A204.1 (cell line): Measurements from ENCODE around the gene APOM.

Experiments
- FAIRE-seq: peaks from 2 replicates; lab custom pipeline; 2012; peaks lifted over from hg19 to GRCh38; lab: Jason Lieb, UNC

The APOM gene

DNA sequence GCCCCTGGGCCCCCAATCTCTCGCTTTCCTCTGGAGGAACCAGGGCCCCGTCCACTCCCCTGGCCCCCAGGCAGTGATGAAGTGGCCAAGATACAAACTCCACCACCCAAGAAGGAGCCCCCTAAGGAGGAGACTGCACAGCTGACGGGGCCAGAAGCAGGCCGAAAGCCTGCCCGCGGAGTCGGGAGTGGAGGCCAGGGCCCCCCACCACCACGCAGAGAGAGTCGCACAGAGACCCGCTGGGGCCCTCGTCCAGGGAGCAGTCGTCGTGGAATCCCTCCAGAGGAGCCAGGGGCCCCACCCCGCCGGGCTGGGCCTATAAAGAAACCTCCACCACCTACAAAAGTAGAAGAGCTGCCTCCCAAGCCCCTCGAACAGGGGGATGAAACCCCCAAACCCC is 24.5 kb upstream of the APOM start:
- no peak for FAIRE-seq

- FAIRE-seq: no peak
Observed at GRCh38 chr6:31631681-31632278, 23.9 kb upstream of the APOM start.

GRCh38 chr6:31632279-31632946 is 23.3 kb upstream of the APOM start:
- no peak for FAIRE-seq

- FAIRE-seq: no peak
Observed at GRCh38 chr6:31633447-31633846, 22.2 kb upstream of the APOM start.

DNA sequence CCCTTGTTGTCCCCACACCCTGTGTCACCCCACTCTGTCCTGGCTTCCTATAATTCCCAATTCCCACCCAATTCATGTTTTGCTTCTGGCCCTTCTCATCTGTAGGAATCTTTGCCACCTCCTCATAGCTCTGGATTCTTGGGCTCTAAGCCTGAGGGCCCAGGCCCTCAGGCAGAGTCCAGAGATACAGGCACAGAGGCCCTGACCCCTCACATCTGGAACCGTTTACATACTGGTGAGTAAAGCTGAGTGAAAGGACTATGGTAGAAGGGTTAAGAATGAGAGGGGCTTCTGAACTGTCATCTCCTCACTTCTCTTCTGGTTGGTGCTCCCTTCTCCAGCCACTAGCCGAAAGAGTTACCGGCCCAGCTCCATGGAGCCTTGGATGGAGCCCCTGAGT is 21.6 kb upstream of the APOM start:
- FAIRE-seq: no peak

DNA sequence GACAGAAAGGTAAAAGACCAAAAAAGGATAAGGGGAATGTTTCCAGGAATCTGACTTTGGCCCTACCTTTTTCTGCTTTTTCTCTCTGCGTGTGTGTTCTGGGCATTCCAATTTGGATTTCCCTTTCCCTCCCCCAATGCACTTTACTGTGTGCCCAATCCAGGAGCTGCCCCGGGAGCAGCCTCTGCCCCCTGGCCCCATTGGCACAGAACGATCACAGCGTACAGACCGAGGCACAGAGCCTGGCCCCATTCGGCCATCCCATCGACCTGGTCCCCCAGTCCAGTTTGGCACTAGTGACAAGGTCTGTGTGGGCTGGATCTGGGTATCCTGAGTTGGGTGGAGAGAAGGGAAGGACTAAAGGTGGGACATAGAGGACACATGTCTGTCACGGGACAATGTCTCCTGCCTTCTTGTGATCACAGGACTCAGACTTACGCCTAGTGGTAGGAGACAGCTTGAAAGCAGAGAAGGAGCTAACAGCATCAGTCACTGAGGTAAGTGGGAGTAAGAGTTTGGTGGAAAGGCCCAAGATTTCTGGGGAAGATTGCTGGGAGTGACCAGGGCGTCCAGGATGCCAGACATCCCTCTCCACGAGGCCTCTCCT is 20.6 kb upstream of the APOM start:
- FAIRE-seq: no peak

GRCh38 chr6:31636698-31637596 is 18.7 kb upstream of the APOM start:
- no peak for FAIRE-seq

DNA sequence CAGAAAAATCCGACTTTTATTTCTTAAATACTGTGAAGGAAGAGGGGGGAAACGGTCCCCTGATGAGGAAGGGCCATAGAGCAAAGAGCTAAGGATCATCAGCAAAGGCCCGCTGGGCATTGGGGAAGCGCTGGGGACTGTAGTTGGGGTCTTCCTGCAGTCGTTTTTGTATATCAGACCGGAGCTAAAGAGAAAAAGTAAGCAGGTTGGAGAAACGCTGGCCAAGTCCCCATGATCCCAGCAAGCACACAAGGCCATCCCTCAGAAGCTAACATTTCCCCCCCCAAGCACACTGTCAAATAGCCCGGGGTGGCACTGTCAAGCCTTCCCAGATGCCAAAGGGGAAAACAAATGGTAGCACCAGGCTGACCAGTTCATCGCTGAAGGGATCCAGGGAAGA is 16.7 kb upstream of the APOM start:
- no peak for FAIRE-seq

GRCh38 chr6:31639449-31639861 is 16.2 kb upstream of the APOM start:
- no peak for FAIRE-seq

DNA sequence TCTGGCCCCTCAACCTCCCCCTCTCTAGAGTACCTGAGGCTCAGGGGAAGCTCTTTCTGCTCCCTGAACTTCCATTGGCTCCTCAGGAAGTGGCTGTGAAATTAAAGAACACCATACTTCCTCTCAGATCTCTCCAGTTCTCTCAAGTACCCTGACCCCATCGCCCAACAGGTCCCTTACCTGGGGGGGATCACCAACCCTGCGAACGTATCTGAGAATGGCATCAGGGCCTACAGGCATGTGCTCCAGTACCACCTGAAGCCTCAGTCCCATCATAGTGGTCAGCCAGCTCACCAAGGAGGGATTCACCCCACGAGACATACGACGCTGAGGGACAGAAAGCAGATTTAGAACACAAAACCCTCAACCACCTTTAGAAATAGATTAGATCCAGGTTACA is 15.1 kb upstream of the APOM start:
- FAIRE-seq: no peak

DNA sequence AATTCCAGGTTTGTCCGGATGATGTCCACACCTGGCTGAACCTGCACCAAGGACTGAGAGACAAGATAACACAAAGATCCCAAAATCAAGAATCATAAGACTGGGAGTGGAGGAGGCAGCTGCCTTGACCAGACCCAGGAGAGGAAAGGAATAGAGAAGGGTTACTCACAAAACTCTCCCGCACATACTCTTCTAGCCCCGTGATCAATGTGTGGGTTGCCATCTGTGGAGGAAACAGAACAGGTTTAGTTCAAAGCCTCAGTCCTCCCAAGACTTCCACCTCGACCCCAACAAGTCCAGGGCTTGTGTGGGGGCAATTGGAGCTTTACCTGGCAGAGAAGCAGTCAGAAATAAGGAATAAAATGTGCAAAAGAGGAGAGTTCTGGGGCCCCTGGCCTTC is 14.3 kb upstream of the APOM start:
- FAIRE-seq: no peak

DNA sequence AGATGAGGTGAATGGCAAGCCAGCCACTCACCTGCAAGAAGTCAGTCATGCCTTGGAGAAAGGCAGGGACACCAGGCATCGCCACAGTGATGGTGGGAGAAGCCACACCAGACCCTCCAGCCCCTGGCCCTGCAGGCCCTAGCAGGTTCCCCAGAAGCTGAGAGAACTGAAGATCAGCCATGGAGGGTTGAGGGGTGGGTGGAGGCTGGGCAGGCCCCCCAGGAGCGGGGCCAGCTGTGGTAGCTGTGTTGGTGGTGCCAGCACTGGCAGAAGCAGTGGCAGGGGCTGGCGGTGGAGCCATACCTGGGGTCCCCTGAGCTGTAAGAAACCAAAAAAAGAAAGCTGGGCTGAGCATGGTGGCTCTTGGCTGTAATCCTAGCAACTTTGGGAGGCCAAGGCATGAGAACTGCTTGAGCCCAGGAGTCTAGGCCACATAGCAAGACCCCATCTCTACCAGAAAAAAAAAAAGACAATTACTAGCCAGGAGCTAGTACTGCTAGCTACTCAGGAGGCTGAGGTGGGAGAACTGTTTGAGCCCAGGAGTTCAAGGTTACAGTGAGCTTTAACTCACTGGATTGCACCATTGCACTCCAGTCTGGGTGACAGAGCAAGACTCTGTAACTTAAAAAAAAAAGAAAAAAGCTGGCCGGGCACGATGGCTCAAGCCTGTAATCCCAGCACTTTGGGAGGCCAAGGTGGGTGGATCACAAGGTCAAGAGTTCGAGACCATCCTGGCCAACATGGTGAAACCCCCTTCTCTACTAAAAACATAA is 12.7 kb upstream of the APOM start:
- no peak for FAIRE-seq

DNA sequence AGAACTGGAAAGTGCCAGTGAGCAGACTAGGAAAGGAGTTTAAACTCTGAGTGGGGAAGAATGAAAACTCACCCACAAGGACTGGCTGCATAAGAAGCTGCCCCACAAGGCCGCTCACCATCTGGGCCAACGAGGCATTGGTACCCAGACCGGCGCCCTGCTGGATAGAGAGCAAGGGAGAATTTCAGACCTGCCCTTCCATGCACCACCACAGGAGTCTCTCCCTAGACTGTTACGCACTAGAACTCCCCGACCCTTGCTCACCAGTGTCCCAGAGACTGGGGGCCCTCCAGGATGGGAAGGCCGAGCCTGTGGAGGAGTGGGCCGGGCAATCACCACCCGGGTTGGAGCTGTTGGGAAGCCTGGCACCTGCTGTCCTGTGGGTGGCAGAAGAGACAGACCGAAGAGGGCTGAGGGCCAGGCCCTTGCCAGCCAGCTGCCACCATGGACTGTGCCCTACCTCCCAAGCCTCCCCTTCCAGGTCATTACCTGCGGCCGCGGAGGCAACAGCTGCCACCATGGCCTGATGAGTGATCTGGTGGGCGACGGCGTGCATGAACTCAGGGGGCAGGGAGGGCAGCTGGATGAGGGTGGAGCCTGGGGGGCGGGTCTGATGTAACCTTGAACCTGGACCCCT is 11.8 kb upstream of the APOM start:
- FAIRE-seq: no peak

GRCh38 chr6:31645325-31645724 is 10.4 kb upstream of the APOM start:
- no peak for FAIRE-seq

- FAIRE-seq: no peak
Observed at GRCh38 chr6:31651602-31652191, 4.0 kb upstream of the APOM start.

DNA sequence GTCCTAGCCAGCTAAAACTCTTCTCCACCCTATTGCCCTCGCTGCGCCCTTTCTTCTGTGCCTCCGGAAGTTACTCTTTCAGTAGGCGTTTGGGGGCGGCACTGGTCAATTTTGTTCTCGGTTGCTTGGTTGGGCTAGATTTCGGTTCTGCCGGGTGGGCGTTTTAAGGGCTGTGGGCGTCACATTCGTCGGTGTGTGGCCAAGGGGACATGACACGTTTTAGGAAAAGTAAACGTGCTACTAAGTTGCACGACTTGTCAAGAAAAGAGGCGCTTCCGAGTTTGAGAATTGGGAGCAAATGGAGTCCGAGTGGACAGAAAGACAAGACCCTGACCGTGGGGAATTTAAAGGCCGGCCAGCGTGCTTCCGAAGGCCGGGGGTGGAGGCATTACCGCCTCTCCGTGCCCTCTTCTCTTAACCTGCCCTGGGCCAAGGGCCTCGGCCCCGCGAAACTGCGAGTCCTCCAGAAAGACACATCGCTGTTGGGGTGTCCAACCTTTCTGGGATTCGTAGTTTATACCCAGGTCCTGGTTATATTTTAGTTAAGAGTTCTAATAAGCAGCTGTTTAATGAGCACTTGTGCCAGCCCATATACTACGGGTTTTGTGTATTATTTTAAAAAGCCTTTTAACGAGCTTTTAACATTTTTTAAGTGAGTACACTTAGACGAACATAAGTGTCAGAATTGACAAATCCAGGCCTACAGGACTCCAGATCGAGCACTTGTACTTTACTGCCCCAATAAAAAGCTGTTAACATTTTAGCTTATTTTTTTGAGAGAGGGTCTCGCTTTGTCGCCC is 2.6 kb upstream of the APOM start:
- FAIRE-seq: peak; percentile 78

- no peak for FAIRE-seq
Observed at GRCh38 chr6:31654574-31655348, 933 bp upstream of the APOM start.

- FAIRE-seq: no peak
Observed at GRCh38 chr6:31657406-31658157, 1.9 kb downstream of the APOM start.

GRCh38 chr6:31658158-31658688 is 2.5 kb downstream of the APOM start:
- FAIRE-seq: no peak
